HG03139 (cell line): ENCODE results near the gene ZNF723.
"Not testable (repeated sequence)": the region's sequence is repeated elsewhere in the genome, so short reads cannot be mapped to it uniquely, and the experiment has no call there.

Experiments
- ATAC-seq: cut with Tn5 transposase; IDR thresholded peaks from one replicate; pipeline ENCODE4 v1.9.1; 2021; ENCODE audit not compliant: unreplicated experiment

The ZNF723 gene

GRCh38 chr19:22832031-22832762 is at the start of gene ZNF723:
TSS of gene ZNF723 (plus strand) at chr19:22832291. CDS start at chr19:22832380, 89 bp downstream.
- no peak for ATAC-seq

DNA sequence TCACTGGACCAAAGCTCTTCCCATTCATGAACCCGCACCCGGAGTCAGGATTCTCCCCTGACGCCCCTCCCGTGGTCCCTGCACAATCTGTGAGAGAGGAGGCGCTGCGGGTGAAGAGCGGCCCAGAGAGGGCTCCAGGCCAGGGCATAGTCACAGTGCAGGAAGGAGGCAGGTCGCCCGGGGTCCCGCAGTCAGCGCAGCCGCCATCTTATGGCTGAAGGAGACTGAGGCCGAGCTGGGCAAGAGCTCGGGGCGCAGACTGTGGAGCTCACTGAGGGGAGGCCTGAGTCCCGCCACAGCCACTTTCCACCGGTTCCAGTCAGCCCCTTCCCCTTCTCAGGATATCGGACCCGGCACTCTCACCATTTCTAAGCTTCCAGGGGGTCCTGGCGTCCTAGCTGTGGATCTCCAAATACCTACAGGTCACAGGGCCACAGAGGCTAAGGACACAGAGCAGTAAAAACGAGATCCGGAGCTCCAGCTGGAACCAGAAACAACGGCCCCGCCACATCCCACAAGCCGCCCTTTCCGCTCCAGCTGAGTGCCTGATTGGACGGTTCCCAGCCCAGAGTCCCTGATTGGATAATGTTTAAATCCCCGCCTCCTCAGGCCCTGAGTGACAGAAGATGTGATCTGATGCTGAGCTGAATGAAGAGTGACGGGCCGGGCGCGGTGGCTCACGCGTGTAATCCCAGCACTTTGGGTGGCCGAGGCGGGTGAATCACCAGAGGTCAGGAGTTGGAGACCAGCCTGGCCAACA is 48.3 kb upstream of the ZNF723 start, which contains the start of gene ZNF99:
TSS of gene ZNF99 (minus strand) at position 501 of the 760 bp plus-strand sequence. CDS start at position 366, 135 bp downstream.
- no peak for ATAC-seq

DNA sequence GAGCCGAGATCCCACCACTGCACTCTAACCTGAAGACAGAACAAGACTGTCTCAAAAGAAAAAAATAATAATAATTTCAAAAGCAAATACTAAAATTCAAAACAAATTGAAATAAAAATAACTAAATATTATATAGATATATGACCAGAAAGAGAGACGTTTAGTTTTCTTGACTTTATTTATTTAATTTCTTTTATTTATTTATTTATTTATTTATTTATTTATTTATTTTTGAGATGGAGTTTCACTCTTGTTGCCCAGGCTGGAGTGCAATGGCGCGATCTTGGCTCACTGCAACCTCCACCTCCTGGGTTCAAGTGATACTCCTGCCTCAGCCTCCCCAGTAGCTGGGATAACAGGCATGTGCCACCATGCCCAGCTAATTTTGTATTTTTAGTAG is 39.2 kb upstream of the ZNF723 start:
- ATAC-seq = not testable (repeated sequence)

- ATAC-seq = no peak
Measured at GRCh38 chr19:22797040-22797439, 35.1 kb upstream of the ZNF723 start.

DNA sequence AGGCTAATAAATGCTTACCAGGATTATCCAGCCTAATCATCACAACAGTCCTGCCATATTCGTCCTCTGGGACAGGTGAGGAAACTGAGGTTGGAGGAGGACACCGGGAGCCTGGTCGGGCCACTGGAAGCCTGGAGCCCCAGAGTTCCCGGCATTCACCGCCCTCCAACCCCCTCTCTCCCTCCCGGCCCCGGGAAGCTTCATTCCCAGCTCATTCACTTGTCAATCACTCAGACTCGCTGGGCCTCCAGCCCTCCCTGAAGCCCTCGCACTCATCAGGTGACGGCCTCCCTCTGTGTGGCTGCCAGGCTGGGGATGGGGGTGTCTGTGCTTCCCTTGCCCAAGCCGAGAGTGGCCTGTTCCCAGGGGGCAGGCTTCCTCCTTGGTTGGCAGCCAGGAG is 25.7 kb upstream of the ZNF723 start:
- ATAC-seq = no peak

- ATAC-seq = no peak
Measured at GRCh38 chr19:22807061-22807835, 24.8 kb upstream of the ZNF723 start.

GRCh38 chr19:22814124-22814523 is 18.0 kb upstream of the ZNF723 start:
- ATAC-seq = no peak

DNA sequence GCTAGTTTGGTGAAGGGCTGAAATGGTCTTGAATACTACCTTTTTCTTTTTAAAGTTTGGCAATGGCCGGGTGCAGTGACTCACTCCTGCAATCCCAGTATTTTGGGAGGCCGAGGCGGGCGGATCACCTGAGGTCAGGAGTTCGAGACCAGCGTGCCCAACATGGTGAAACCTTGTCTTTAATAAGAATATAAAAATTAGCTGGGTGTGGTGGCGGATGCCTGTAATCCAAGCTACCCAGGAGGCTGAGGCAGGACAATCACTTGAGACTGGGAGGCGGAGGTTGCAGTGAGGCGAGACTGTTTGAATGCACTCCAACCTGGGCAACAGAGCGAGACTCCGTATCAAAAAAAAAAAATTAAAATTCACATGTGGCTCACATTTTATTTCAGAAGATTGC is 880 bp upstream of the ZNF723 start:
- no peak for ATAC-seq

GRCh38 chr19:22857713-22858320 is 25.7 kb downstream of the ZNF723 start:
- not testable (repeated sequence) for ATAC-seq

DNA sequence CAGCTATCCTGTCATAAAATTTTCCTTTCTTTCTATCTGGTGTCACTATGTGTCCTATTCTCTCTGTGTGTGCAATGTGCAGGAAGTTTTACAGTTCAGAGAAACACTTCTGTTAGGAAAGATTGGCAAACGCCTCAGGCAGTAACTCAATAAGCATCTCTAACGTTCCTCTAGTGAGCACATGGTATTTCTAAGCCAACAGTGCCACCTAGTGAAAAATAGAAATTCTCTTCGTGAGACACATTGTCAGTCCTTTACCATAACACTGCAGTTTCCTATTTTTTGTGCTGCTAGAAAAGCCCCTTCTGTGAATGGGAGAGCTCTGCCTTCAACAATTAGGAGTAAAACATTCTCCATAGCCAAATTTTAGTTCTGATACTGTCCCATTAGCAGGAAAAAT is 50.7 kb downstream of the ZNF723 start:
- no peak for ATAC-seq

- no peak for ATAC-seq
Measured at GRCh38 chr19:22893855-22894270, 61.8 kb downstream of the ZNF723 start.

GRCh38 chr19:22901431-22902130 is 69.5 kb downstream of the ZNF723 start:
- no peak for ATAC-seq
